SK-N-SH treated with all-trans-retinoic acid at 6 μM for 48 hours (cell line): ENCODE results near the gene OR4K5.

Experiments
- ATAC-seq: fragments of 200-7000 bp; cut with Tn5 transposase; 3 replicates; pipeline ENCODE4 v1.9.1; 2020; ENCODE audit warnings: mild to moderate bottlenecking, moderate library complexity
- ARNTL ChIP-seq: fragments of 450-650 bp; formaldehyde crosslinking; IDR thresholded peaks from 2 replicates; pipeline ENCODE4 v1.5.0; 2020; ENCODE audit warnings: low read depth, mild to moderate bottlenecking, moderate library complexity, borderline replicate concordance
- BACH2 ChIP-seq: fragments of 250-450 bp; sonication (Bioruptor Pico); IDR thresholded peaks from 2 replicates; pipeline ENCODE4 v1.9.0; 2021; ENCODE audit warnings: mild to moderate bottlenecking, borderline replicate concordance
- CREB5 ChIP-seq: fragments of 250-450 bp; sonication (Bioruptor Pico); IDR thresholded peaks from 2 replicates; pipeline ENCODE4 v1.5.1; 2020; ENCODE audit warnings: low read depth, mild to moderate bottlenecking, moderate library complexity
- CSDC2 ChIP-seq: fragments of 250-450 bp; sonication (Bioruptor Pico); IDR thresholded peaks from 2 replicates; pipeline ENCODE4 v1.5.0; 2020; ENCODE audit warnings: mild to moderate bottlenecking, moderate library complexity
- ESRRG ChIP-seq: fragments of 250-450 bp; sonication (Bioruptor Pico); IDR thresholded peaks from 2 replicates; pipeline ENCODE4 v1.6.1; 2021; ENCODE audit warnings: mild to moderate bottlenecking
- GLIS3 ChIP-seq: fragments of 250-450 bp; sonication (Bioruptor Pico); IDR thresholded peaks from 2 replicates; pipeline ENCODE4 v1.5.0; 2020; ENCODE audit warnings: mild to moderate bottlenecking, moderate library complexity
- ISL1 ChIP-seq: fragments of 250-450 bp; sonication (Bioruptor Pico); IDR thresholded peaks from 2 replicates; pipeline ENCODE4 v2.1.2; 2022; ENCODE audit warnings: mild to moderate bottlenecking, moderate library complexity
- PPARA ChIP-seq: fragments of 250-450 bp; sonication (Bioruptor Pico); IDR thresholded peaks from 2 replicates; pipeline ENCODE4 v1.5.0; 2020; ENCODE audit warnings: mild to moderate bottlenecking, borderline replicate concordance
- RARB ChIP-seq: fragments of 250-450 bp; sonication (Bioruptor Pico); IDR thresholded peaks from 2 replicates; pipeline ENCODE4 v1.8.0; 2021; ENCODE audit warnings: mild to moderate bottlenecking, moderate library complexity
- SNAI2 ChIP-seq: fragments of 250-450 bp; sonication (Bioruptor Pico); IDR thresholded peaks from 2 replicates; pipeline ENCODE4 v1.5.0; 2020; ENCODE audit warnings: mild to moderate bottlenecking, moderate library complexity
- TCF4 ChIP-seq: fragments of 250-450 bp; sonication (Bioruptor Pico); IDR thresholded peaks from 2 replicates; pipeline ENCODE4 v1.8.0; 2021; ENCODE audit warnings: mild to moderate bottlenecking, moderate library complexity, borderline replicate concordance
- TOX ChIP-seq: fragments of 250-450 bp; sonication (Bioruptor Pico); IDR thresholded peaks from 2 replicates; pipeline ENCODE4 v1.8.0; 2021; ENCODE audit warnings: mild to moderate bottlenecking, moderate library complexity, borderline replicate concordance
- ZC3H10 ChIP-seq: fragments of 250-450 bp; sonication (Bioruptor Pico); IDR thresholded peaks from 2 replicates; pipeline ENCODE4 v1.5.1; 2021; ENCODE audit warnings: mild to moderate bottlenecking, moderate library complexity
- ZFP3 ChIP-seq: fragments of 250-450 bp; sonication (Bioruptor Pico); IDR thresholded peaks from 2 replicates; pipeline ENCODE4 v1.5.0; 2020; ENCODE audit warnings: mild to moderate bottlenecking, moderate library complexity
- ZFP30 ChIP-seq: fragments of 450-650 bp; formaldehyde crosslinking; IDR thresholded peaks from 2 replicates; pipeline ENCODE4 v1.5.0; 2022; ENCODE audit warnings: mild to moderate bottlenecking, moderate library complexity
- ZNF565 ChIP-seq: fragments of 450-650 bp; formaldehyde crosslinking; conservative IDR thresholded peaks from 2 replicates; pipeline ENCODE4 v1.5.0; 2020; ENCODE audit warnings: low read depth, mild to moderate bottlenecking, moderate library complexity
- ZNF70 ChIP-seq: fragments of 450-650 bp; formaldehyde crosslinking; IDR thresholded peaks from 2 replicates; pipeline ENCODE4 v1.5.0; 2020; ENCODE audit warnings: mild to moderate bottlenecking, moderate library complexity
- ZNF8 ChIP-seq: fragments of 450-650 bp; formaldehyde crosslinking; IDR thresholded peaks from 2 replicates; pipeline ENCODE4 v1.5.0; 2020; ENCODE audit warnings: mild to moderate bottlenecking, moderate library complexity
- TF ChIP-seq, protein P1 (sequence below): fragments of 250-450 bp; sonication (Bioruptor Pico); IDR thresholded peaks from 2 replicates; pipeline ENCODE4 v1.8.0; 2020; ENCODE audit warnings: mild to moderate bottlenecking, moderate library complexity, borderline replicate concordance
- TF ChIP-seq, protein P2 (sequence below): fragments of 250-450 bp; sonication (Bioruptor Pico); IDR thresholded peaks from 2 replicates; pipeline ENCODE4 v1.8.0; 2021; ENCODE audit warnings: low read depth, mild to moderate bottlenecking, moderate library complexity, borderline replicate concordance
- TF ChIP-seq, protein P3 (sequence below): fragments of 250-450 bp; sonication (Bioruptor Pico); IDR thresholded peaks from 2 replicates; pipeline ENCODE4 v1.5.0; 2020; ENCODE audit warnings: mild to moderate bottlenecking, moderate library complexity

Gene OR4K5

GRCh38 chr14:19917955-19918518, 2.4 kb upstream of the OR4K5 start:
- TF ChIP-seq, protein P1, sequence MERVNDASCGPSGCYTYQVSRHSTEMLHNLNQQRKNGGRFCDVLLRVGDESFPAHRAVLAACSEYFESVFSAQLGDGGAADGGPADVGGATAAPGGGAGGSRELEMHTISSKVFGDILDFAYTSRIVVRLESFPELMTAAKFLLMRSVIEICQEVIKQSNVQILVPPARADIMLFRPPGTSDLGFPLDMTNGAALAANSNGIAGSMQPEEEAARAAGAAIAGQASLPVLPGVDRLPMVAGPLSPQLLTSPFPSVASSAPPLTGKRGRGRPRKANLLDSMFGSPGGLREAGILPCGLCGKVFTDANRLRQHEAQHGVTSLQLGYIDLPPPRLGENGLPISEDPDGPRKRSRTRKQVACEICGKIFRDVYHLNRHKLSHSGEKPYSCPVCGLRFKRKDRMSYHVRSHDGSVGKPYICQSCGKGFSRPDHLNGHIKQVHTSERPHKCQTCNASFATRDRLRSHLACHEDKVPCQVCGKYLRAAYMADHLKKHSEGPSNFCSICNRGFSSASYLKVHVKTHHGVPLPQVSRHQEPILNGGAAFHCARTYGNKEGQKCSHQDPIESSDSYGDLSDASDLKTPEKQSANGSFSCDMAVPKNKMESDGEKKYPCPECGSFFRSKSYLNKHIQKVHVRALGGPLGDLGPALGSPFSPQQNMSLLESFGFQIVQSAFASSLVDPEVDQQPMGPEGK (CRISPR knock-in tag): no peak
- no peak for TF ChIP-seq CREB5 (CRISPR knock-in tag)
- TF ChIP-seq ZFP30 (CRISPR knock-in tag): no peak
- TF ChIP-seq, protein P2, sequence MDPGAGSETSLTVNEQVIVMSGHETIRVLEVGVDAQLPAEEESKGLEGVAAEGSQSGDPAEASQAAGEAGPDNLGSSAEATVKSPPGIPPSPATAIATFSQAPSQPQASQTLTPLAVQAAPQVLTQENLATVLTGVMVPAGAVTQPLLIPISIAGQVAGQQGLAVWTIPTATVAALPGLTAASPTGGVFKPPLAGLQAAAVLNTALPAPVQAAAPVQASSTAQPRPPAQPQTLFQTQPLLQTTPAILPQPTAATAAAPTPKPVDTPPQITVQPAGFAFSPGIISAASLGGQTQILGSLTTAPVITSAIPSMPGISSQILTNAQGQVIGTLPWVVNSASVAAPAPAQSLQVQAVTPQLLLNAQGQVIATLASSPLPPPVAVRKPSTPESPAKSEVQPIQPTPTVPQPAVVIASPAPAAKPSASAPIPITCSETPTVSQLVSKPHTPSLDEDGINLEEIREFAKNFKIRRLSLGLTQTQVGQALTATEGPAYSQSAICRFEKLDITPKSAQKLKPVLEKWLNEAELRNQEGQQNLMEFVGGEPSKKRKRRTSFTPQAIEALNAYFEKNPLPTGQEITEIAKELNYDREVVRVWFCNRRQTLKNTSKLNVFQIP (CRISPR knock-in tag): no peak
- no peak for TF ChIP-seq ISL1 (CRISPR knock-in tag)
- no peak for TF ChIP-seq GLIS3 (CRISPR knock-in tag)
- no peak for TF ChIP-seq ZC3H10 (CRISPR knock-in tag)
- no peak for TF ChIP-seq ZNF70 (CRISPR knock-in tag)
- no peak for TF ChIP-seq BACH2
- TF ChIP-seq, all 23 proteins: peak for 0
- ATAC-seq: no peak

DNA sequence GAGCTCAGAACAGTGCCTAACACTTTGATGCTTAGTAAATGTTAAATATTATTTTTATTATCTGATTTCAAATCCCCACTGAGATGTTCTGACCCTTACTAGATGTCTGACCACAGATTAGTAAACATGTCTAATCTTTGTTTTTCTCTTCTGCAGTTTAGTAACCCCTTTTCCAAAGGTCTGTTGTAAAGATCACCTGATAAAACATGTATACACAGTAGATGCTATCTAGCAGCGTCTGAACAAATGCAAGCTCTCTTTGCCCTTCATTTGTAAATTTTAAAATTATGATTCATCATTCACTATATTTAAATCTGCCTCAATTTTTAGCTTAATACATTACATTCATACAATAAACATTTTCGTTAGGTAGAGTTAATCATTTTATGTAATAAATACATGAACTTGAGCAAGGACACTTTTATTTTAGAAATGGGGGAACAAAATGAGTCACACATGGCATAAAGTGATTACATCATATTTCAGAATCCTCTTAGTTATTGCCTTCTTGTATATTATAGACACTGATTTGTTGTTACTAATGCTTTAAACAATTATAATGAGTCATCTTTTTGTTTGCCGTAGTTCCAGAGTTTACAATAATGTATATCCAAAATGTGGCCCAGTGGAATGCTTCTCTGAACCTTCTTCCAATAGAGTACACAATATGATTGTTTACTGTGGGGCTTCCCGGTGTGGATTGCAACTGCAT, 1.7 kb upstream of the OR4K5 start:
- TF ChIP-seq, protein P3, sequence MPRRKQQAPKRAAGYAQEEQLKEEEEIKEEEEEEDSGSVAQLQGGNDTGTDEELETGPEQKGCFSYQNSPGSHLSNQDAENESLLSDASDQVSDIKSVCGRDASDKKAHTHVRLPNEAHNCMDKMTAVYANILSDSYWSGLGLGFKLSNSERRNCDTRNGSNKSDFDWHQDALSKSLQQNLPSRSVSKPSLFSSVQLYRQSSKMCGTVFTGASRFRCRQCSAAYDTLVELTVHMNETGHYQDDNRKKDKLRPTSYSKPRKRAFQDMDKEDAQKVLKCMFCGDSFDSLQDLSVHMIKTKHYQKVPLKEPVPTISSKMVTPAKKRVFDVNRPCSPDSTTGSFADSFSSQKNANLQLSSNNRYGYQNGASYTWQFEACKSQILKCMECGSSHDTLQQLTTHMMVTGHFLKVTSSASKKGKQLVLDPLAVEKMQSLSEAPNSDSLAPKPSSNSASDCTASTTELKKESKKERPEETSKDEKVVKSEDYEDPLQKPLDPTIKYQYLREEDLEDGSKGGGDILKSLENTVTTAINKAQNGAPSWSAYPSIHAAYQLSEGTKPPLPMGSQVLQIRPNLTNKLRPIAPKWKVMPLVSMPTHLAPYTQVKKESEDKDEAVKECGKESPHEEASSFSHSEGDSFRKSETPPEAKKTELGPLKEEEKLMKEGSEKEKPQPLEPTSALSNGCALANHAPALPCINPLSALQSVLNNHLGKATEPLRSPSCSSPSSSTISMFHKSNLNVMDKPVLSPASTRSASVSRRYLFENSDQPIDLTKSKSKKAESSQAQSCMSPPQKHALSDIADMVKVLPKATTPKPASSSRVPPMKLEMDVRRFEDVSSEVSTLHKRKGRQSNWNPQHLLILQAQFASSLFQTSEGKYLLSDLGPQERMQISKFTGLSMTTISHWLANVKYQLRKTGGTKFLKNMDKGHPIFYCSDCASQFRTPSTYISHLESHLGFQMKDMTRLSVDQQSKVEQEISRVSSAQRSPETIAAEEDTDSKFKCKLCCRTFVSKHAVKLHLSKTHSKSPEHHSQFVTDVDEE (CRISPR knock-in tag): no peak
- TF ChIP-seq ZFP30 (CRISPR knock-in tag): no peak
- no peak for TF ChIP-seq BACH2
- no peak for TF ChIP-seq ZNF565 (CRISPR knock-in tag)
- no peak for TF ChIP-seq RARB (CRISPR knock-in tag)
- no peak for TF ChIP-seq ARNTL (CRISPR knock-in tag)
- no peak for TF ChIP-seq ESRRG (CRISPR knock-in tag)
- TF ChIP-seq CSDC2 (CRISPR knock-in tag): no peak
- TF ChIP-seq, all 23 proteins: peak for 0
- no peak for ATAC-seq

DNA sequence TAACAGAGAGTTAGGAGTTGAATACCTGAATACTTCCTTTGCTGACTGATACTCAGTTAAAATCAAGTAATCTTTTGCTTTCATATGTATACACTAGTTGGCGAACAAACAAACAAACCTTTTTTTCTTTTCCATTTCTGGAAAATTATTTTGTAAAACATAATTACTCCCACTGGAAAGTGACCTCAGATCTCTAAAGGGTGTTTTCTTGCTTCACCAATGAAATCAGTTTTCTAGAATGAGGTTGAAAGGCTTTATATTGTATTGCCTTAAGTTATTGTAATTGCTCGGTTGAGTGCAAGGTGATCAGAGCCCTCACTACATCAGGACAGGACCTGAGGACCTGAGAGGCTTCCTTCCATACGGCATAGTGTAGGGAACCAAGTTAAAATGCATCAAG, 10.2 kb downstream of the OR4K5 start, which contains the start of gene OR4K1:
Gene OR4K1, plus strand, starts transcription at position 301 of the 400 bp plus-strand sequence. CDS start 4,750 bp downstream, outside the sequence.
- no peak for ATAC-seq
- TF ChIP-seq BACH2: no peak
- TF ChIP-seq TOX (CRISPR knock-in tag): no peak
- TF ChIP-seq SNAI2: no peak
- TF ChIP-seq ZNF8: no peak

- ATAC-seq: no peak
- TF ChIP-seq ZFP3 (CRISPR knock-in tag): no peak
- TF ChIP-seq TOX (CRISPR knock-in tag): no peak
- no peak for TF ChIP-seq PPARA (CRISPR knock-in tag)
- no peak for TF ChIP-seq GLIS3 (CRISPR knock-in tag)
- TF ChIP-seq ZFP30 (CRISPR knock-in tag): no peak
- TF ChIP-seq ZNF565 (CRISPR knock-in tag): no peak
- no peak for TF ChIP-seq RARB (CRISPR knock-in tag)
- no peak for TF ChIP-seq CREB5 (CRISPR knock-in tag)
- no peak for TF ChIP-seq ZC3H10 (CRISPR knock-in tag)
- no peak for TF ChIP-seq ISL1 (CRISPR knock-in tag)
- no peak for TF ChIP-seq TCF4 (CRISPR knock-in tag)
- no peak for TF ChIP-seq SNAI2
- TF ChIP-seq, protein P2 (CRISPR knock-in tag): no peak
- TF ChIP-seq, protein P3 (CRISPR knock-in tag): no peak
Observed at GRCh38 chr14:19941668-19942067, 21.3 kb downstream of the OR4K5 start.
